Ovary (tissue), 3 donors: ENCODE data around the gene CFAP100.

Experiments used
- POLR2A ChIP-seq: fragments of 450-650 bp; IDR thresholded peaks from one replicate; pipeline ENCODE4 v1.6.1; 2017; ENCODE audit warnings: antibody characterized with exemption, mild to moderate bottlenecking, moderate library complexity
- TF ChIP-seq, protein P1 (sequence below), 3 donors: fragments of 450-650 bp in 2 of 3; fragments of 200-600 bp in 1 of 3; IDR thresholded peaks; one replicate each; pipeline versions ENCODE4 v1.5.1 to v1.8.0; 2016 to 2022; ENCODE audit warnings: antibody characterized with exemption in 3 of 3, mild to moderate bottlenecking in 1 of 3
- donor health status: DM: no; HTN: no; CAD: no.

- TF ChIP-seq, protein P1, sequence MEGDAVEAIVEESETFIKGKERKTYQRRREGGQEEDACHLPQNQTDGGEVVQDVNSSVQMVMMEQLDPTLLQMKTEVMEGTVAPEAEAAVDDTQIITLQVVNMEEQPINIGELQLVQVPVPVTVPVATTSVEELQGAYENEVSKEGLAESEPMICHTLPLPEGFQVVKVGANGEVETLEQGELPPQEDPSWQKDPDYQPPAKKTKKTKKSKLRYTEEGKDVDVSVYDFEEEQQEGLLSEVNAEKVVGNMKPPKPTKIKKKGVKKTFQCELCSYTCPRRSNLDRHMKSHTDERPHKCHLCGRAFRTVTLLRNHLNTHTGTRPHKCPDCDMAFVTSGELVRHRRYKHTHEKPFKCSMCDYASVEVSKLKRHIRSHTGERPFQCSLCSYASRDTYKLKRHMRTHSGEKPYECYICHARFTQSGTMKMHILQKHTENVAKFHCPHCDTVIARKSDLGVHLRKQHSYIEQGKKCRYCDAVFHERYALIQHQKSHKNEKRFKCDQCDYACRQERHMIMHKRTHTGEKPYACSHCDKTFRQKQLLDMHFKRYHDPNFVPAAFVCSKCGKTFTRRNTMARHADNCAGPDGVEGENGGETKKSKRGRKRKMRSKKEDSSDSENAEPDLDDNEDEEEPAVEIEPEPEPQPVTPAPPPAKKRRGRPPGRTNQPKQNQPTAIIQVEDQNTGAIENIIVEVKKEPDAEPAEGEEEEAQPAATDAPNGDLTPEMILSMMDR (IDR thresholded peaks at IDR 0.05): no peak
- TF ChIP-seq POLR2A: no peak
Measured at GRCh38 chr3:126380011-126380768, 14.5 kb upstream of the CFAP100 start.
